ENCODE data around the gene PAQR7.
"Not testable (repeated sequence)": the region's sequence is repeated elsewhere in the genome, so short reads cannot be mapped to it uniquely, and the experiment has no call there.

PAQR7 gene

GRCh38 chr1:25839808-25840207 is 35.7 kb downstream of the PAQR7 start:
- DNase-seq: not testable (repeated sequence)

- no peak for DNase-seq
Observed at GRCh38 chr1:25837262-25837875, 38.1 kb downstream of the PAQR7 start.

- DNase-seq: no peak
Observed at GRCh38 chr1:25836695-25837094, 38.8 kb downstream of the PAQR7 start.

- no peak for DNase-seq
Observed at GRCh38 chr1:25834894-25835293, 40.6 kb downstream of the PAQR7 start.

- DNase-seq: no peak
Observed at GRCh38 chr1:25833158-25833557, 42.4 kb downstream of the PAQR7 start.

GRCh38 chr1:25832336-25833037 is 43.0 kb downstream of the PAQR7 start:
- DNase-seq: no peak

GRCh38 chr1:25831569-25832196 is 43.8 kb downstream of the PAQR7 start:
- DNase-seq: peak in 1 of 2 donors; percentile 32

GRCh38 chr1:25829046-25829445 is 46.5 kb downstream of the PAQR7 start:
- DNase-seq: no peak

- DNase-seq: no peak
Observed at GRCh38 chr1:25828491-25828890, 47.0 kb downstream of the PAQR7 start.

GRCh38 chr1:25826571-25826970 is 48.9 kb downstream of the PAQR7 start:
- DNase-seq: no peak

GRCh38 chr1:25825605-25826004 is 49.9 kb downstream of the PAQR7 start:
- no peak for DNase-seq

GRCh38 chr1:25821630-25822091 is 53.8 kb downstream of the PAQR7 start:
- DNase-seq: no peak

GRCh38 chr1:25821112-25821476 is 54.4 kb downstream of the PAQR7 start:
- DNase-seq: no peak

GRCh38 chr1:25820247-25821111 is 55.0 kb downstream of the PAQR7 start:
- DNase-seq: peak; percentile 41 to 42

GRCh38 chr1:25819491-25820246 is 55.8 kb downstream of the PAQR7 start, which contains the start of gene MTFR1L:
Gene MTFR1L (plus strand): TSS chr1:25819954. CDS start chr1:25823105, 3,151 bp downstream.
- peak; percentile 59 to 71 for DNase-seq

- DNase-seq: no peak
Observed at GRCh38 chr1:25818569-25818968, 56.9 kb downstream of the PAQR7 start.

- no peak for DNase-seq
Observed at GRCh38 chr1:25817840-25818501, 57.5 kb downstream of the PAQR7 start.

GRCh38 chr1:25816112-25816718 is 59.3 kb downstream of the PAQR7 start:
- DNase-seq: no peak

- DNase-seq: no peak
Observed at GRCh38 chr1:25815208-25816111, 60.0 kb downstream of the PAQR7 start.

GRCh38 chr1:25814549-25815087 is 60.9 kb downstream of the PAQR7 start:
- no peak for DNase-seq

All from bone marrow (tissue), 2 donors.